IMR-90 (cell line): Measurements from ENCODE around the gene ESRP2. TPM values are rescaled to one million over a fixed set of nuclear protein-coding genes. Genes with fewer than 3 reads are reported as not detected.

Experiments
- ATAC-seq: fragments of 200-7000 bp; cut with Tn5 transposase; 2 replicates; pipeline ENCODE4 v1.9.1; 2020; ENCODE audit warnings: low read depth, mild to moderate bottlenecking, moderate library complexity
- BruUV-seq: library from RNA; stranded (reverse); fragments of 400-500 nt; replicated peaks from 2 replicates; lab custom pipeline; 2021; lab: Mats Ljungman, UMichigan
- CTCF ChIA-PET: fragments of 300-600 bp; formaldehyde crosslinking; extraction: SDS; loops from one replicate; lab custom pipeline; 2021; ENCODE audit warnings: antibody characterized with exemption; lab: Yijun Ruan, JAX
- POLR2A ChIA-PET: fragments of 300-600 bp; sonication (Branson Sonifier 250); formaldehyde crosslinking; loops from one replicate; lab custom pipeline; 2022; ENCODE audit warnings: antibody characterized with exemption; ENCODE audit not compliant: unreplicated experiment; lab: Charles Lee
- DNase-seq: peaks from one replicate; pipeline ENCODE4 v3.0.0; 2013
- H2AFZ ChIP-seq: replicated peaks from 2 replicates; pipeline ENCODE3; 2013; ENCODE audit warnings: low read length, mild to moderate bottlenecking; ENCODE audit not compliant: poor library complexity
- H2AK5ac ChIP-seq: 2 replicates; pipeline ENCODE4 v1.6.1; 2013; ENCODE audit warnings: low read depth, low read length, inconsistent platforms
- H2AK9ac ChIP-seq: replicated peaks from 2 replicates; pipeline ENCODE3; 2013; ENCODE audit warnings: mild to moderate bottlenecking, low read depth, low read length, moderate library complexity; ENCODE audit not compliant: poor library complexity
- H2BK120ac ChIP-seq: 2 replicates; pipeline ENCODE4 v1.6.1; 2013; ENCODE audit warnings: low read depth, low read length, inconsistent platforms
- H2BK15ac ChIP-seq: 3 replicates; pipeline ENCODE4 v1.6.1; 2013; ENCODE audit warnings: low read depth, low read length, inconsistent platforms
- H2BK20ac ChIP-seq: 2 replicates; pipeline ENCODE4 v1.6.1; 2013; ENCODE audit warnings: low read depth, mild to moderate bottlenecking, inconsistent platforms, low read length, moderate library complexity
- H2BK5ac ChIP-seq: 2 replicates; pipeline ENCODE4 v1.6.1; 2013; ENCODE audit warnings: mild to moderate bottlenecking, low read depth, low read length, inconsistent platforms; ENCODE audit not compliant: poor library complexity, severe bottlenecking
- H3K14ac ChIP-seq: replicated peaks from 2 replicates; pipeline ENCODE4 v1.6.1; 2013; ENCODE audit warnings: low read depth, low read length, inconsistent platforms
- H3K18ac ChIP-seq: 2 replicates; pipeline ENCODE4 v1.6.1; 2013; ENCODE audit warnings: low read depth, low read length, control low read depth
- H3K23ac ChIP-seq: 2 replicates; pipeline ENCODE4 v1.6.1; 2013; ENCODE audit warnings: low read depth, low read length, inconsistent platforms
- H3K27ac ChIP-seq: 2 replicates; pipeline ENCODE4 v1.5.1; 2013; ENCODE audit warnings: mild to moderate bottlenecking, control low read depth, low read length; ENCODE audit not compliant: insufficient read depth
- H3K27me3 ChIP-seq: 2 replicates; pipeline ENCODE4 v1.6.1; 2013; ENCODE audit warnings: low read length; ENCODE audit not compliant: control insufficient read depth, insufficient read depth
- H3K36me3 ChIP-seq: 2 replicates; pipeline ENCODE4 v1.6.1; 2013; ENCODE audit warnings: low read length, mixed read lengths; ENCODE audit not compliant: control insufficient read depth, insufficient read depth
- H3K4ac ChIP-seq: 2 replicates; pipeline ENCODE4 v1.6.1; 2013; ENCODE audit warnings: low read depth, low read length, inconsistent platforms
- H3K4me1 ChIP-seq: 2 replicates; pipeline ENCODE4 v1.6.1; 2013; ENCODE audit warnings: low read length, mixed read lengths; ENCODE audit not compliant: control insufficient read depth, insufficient read depth
- H3K4me2 ChIP-seq: 2 replicates; pipeline ENCODE4 v1.6.1; 2013; ENCODE audit warnings: low read depth, mild to moderate bottlenecking, control low read depth, low read length, moderate library complexity
- H3K4me3 ChIP-seq: 2 replicates; pipeline ENCODE4 v1.5.1; 2013; ENCODE audit warnings: low read depth, mild to moderate bottlenecking, control low read depth, low read length, moderate library complexity; ENCODE audit not compliant: insufficient read depth
- H3K56ac ChIP-seq: 2 replicates; pipeline ENCODE4 v1.6.1; 2013; ENCODE audit warnings: low read length, inconsistent platforms; ENCODE audit not compliant: insufficient read depth; ENCODE audit errors: extremely low read depth
- H3K79me1 ChIP-seq, 2 experiments: 2 replicates each; pipeline ENCODE4 v1.6.1; 2013; ENCODE audit warnings: low read length in 2 of 2, inconsistent platforms in 1 of 2, low read depth in 1 of 2
- H3K9ac ChIP-seq: 2 replicates; pipeline ENCODE4 v1.6.1; 2013; ENCODE audit warnings: low read depth, low read length, control low read depth
- H3K9me1 ChIP-seq: 2 replicates; pipeline ENCODE4 v1.6.1; 2013; ENCODE audit warnings: low read length, inconsistent platforms; ENCODE audit not compliant: insufficient read depth
- H3K9me3 ChIP-seq: 2 replicates; pipeline ENCODE4 v1.6.1; 2013; ENCODE audit warnings: low read length; ENCODE audit not compliant: control insufficient read depth, insufficient read depth
- H4K20me1 ChIP-seq: 2 replicates; pipeline ENCODE4 v1.6.1; 2013; ENCODE audit warnings: low read length, inconsistent platforms; ENCODE audit not compliant: insufficient read depth
- H4K5ac ChIP-seq: 2 replicates; pipeline ENCODE4 v1.6.1; 2013; ENCODE audit warnings: mild to moderate bottlenecking, low read depth, low read length, control low read depth
- H4K8ac ChIP-seq, 2 experiments: 2 replicates each; pipeline ENCODE4 v1.6.1; 2013; ENCODE audit warnings: low read depth in 2 of 2, low read length in 2 of 2, control low read depth in 1 of 2, inconsistent platforms in 1 of 2
- H4K91ac ChIP-seq: 2 replicates; pipeline ENCODE4 v1.6.1; 2013; ENCODE audit warnings: low read depth, low read length, inconsistent platforms; ENCODE audit not compliant: insufficient read depth
- BHLHE40 ChIP-seq: fragments of 150-350 bp; IDR thresholded peaks from 2 replicates; pipeline ENCODE4 v1.6.1; 2016; ENCODE audit warnings: mild to moderate bottlenecking, low read depth, low read length
- CTCF ChIP-seq: conservative IDR thresholded peaks from 2 replicates; pipeline ENCODE4 v1.5.1; 2012; ENCODE audit warnings: mild to moderate bottlenecking, low read depth, low read length, improper control_type of control experiment
- FOS ChIP-seq: fragments of 150-350 bp; IDR thresholded peaks from 2 replicates; pipeline ENCODE4 v1.6.1; 2016; ENCODE audit warnings: low read depth, low read length
- MAFK ChIP-seq: IDR thresholded peaks from 2 replicates; pipeline ENCODE4 v1.6.1; 2012; ENCODE audit warnings: low read depth, low read length, improper control_type of control experiment
- MAZ ChIP-seq: IDR thresholded peaks from 2 replicates; pipeline ENCODE4 v1.6.1; 2012; ENCODE audit warnings: low read depth, mild to moderate bottlenecking, low read length, improper control_type of control experiment, moderate library complexity, borderline replicate concordance
- RAD21 ChIP-seq: IDR thresholded peaks from 2 replicates; pipeline ENCODE4 v1.6.1; 2012; ENCODE audit warnings: low read length, improper control_type of control experiment
- SMC3 ChIP-seq: fragments of 150-350 bp; IDR thresholded peaks from 2 replicates; pipeline ENCODE4 v1.6.1; 2016; ENCODE audit warnings: low read depth, mild to moderate bottlenecking, antibody characterized with exemption, low read length, moderate library complexity
- USF2 ChIP-seq: fragments of 150-350 bp; IDR thresholded peaks from 2 replicates; pipeline ENCODE4 v1.6.1; 2017; ENCODE audit warnings: mild to moderate bottlenecking, antibody characterized with exemption, low read length, low read depth
- WGBS, 2 experiments: methylation state at CpG; one replicate each; pipeline versions ENCODE4 v1.1.5 to v1.1.7; 2013; ENCODE audit warnings: missing lambda C conversion rate in 2 of 2; ENCODE audit not compliant: insufficient read length in 1 of 2; ENCODE audit errors: extremely low coverage in 2 of 2; 5-methylcytosine and 5-hydroxymethylcytosine counted together
- dilution Hi-C: fragments of 300-500 bp; cut with HindIII; formaldehyde crosslinking; loops from one replicate; pipeline ENCODE4 v1.14.3; 2018; ENCODE audit warnings: low sequenced_read_pairs; ENCODE audit not compliant: unreplicated experiment
- in situ Hi-C: fragments of 300-500 bp; cut with MboI; formaldehyde crosslinking; loops from 3 replicates; pipeline ENCODE4 v1.14.3; 2019; ENCODE audit warnings: low sequenced_read_pairs, inconsistent platforms, mixed read lengths
- intact Hi-C: fragments of 100-400 bp; cut with micrococcal nuclease; formaldehyde crosslinking; loops from 2 replicates; pipeline ENCODE4 v1.10.0; 2022
- polyA plus RNA-seq, 3 experiments: library from polyadenylated mRNA; depleted of rRNA; stranded (reverse); fragments of >200 nt; gene quantifications; 2 replicates each; pipeline ENCODE4 v1.2.3, GENCODE V29; 2012; ENCODE audit warnings: low replicate concordance in 1 of 3
- total RNA-seq: library from RNA; depleted of rRNA; stranded (reverse); fragments of >200 nt; gene quantifications from 2 replicates; pipeline ENCODE4 v1.2.3, GENCODE V29; 2012
- TF ChIP-seq, protein P1 (sequence below): fragments of 150-350 bp; IDR thresholded peaks from 2 replicates; pipeline ENCODE4 v1.6.1; 2016; ENCODE audit warnings: low read depth, mild to moderate bottlenecking, low read length, moderate library complexity, borderline replicate concordance

Gene ESRP2
- total and polyA plus RNA-seq, 2 of the 4 experiments (the other 2 are of a cell fraction) = 0.07 TPM; not detected in 1

GRCh38 chr16:68281368-68282063 lies 45.6 kb upstream of the ESRP2 start:
- Histone ChIP-seq H4K91ac (no peak overlapping the region), H3K9me3 (no peaks in the 10 kb centered on the region), H3K79me1 (peaks cover 7 to 69% of the 10 kb centered on the region in 2 experiments), H3K18ac (no peak overlapping the region), H3K9ac (no peak overlapping the region), H4K5ac (no peak overlapping the region), H3K14ac (no peak overlapping the region), H4K8ac (no peak overlapping the region), H2AK9ac (no peak overlapping the region), H3K27ac (no peak overlapping the region), H3K4me2 (no peak overlapping the region), H3K4me3 (no peak overlapping the region), H3K9me1 (peaks cover 12% of the 10 kb centered on the region), H2AK5ac (no peak overlapping the region), H2BK15ac (no peak overlapping the region), H3K56ac (no peak overlapping the region), H3K36me3 (peaks cover 22% of the 10 kb centered on the region), H3K23ac (no peak overlapping the region), H4K20me1 (peaks cover 58% of the 10 kb centered on the region), H2BK5ac (no peak overlapping the region), H2AFZ (no peak overlapping the region), H2BK20ac (no peak overlapping the region), H2BK120ac (no peak overlapping the region), H3K27me3 (no peaks in the 10 kb centered on the region), H3K4ac (no peak overlapping the region), H3K4me1 (no peaks in the 10 kb centered on the region; the same call in 1 of the 2 replicates)
- ChIA-PET CTCF (no interaction called here), POLR2A (no interaction called here)
- intact Hi-C loops (loop anchor here (2.0 kb wide), 1 partner anchor 15 kb away; no protein-coding TSS in a partner anchor), in situ Hi-C loops (no loop called here), dilution Hi-C loops (no loop called here)
- DNase-seq (no peak), ATAC-seq (no peak)
- 100% methylated on average over 2 of the region's 4 CpGs; no CpG with 5 or more reads in 1 of the 2 experiments for WGBS, 2 experiments
- no peak for TF ChIP-seq CTCF
- no peak for TF ChIP-seq MAFK
- no peak for TF ChIP-seq SMC3
- TF ChIP-seq USF2 = no peak
- no peak for TF ChIP-seq BHLHE40
- TF ChIP-seq FOS = no peak
- TF ChIP-seq RAD21 = no peak
- TF ChIP-seq, protein P1, sequence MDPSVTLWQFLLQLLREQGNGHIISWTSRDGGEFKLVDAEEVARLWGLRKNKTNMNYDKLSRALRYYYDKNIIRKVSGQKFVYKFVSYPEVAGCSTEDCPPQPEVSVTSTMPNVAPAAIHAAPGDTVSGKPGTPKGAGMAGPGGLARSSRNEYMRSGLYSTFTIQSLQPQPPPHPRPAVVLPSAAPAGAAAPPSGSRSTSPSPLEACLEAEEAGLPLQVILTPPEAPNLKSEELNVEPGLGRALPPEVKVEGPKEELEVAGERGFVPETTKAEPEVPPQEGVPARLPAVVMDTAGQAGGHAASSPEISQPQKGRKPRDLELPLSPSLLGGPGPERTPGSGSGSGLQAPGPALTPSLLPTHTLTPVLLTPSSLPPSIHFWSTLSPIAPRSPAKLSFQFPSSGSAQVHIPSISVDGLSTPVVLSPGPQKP = no peak
- TF ChIP-seq MAZ = no peak
- no TSS peak for BruUV-seq
